H1 (cell line): ENCODE data around the gene OPALIN.

Experiments used
- BACH1 ChIP-seq: IDR thresholded peaks from 2 replicates; pipeline ENCODE4 v1.6.1; 2012; ENCODE audit warnings: low read length, improper control_type of control experiment
- CHD2 ChIP-seq: IDR thresholded peaks from 2 replicates; pipeline ENCODE4 v1.6.1; 2012; ENCODE audit warnings: low read length, improper control_type of control experiment
- CTCF ChIP-seq, 3 experiments: IDR thresholded peaks; 1 replicate in 2 of 3; 2 replicates in 1 of 3; pipeline versions ENCODE4 v1.5.1 to v1.6.1; 2011; ENCODE audit warnings: low read length in 3 of 3, mild to moderate bottlenecking in 3 of 3, inconsistent platforms in 2 of 3, low read depth in 1 of 3, moderate library complexity in 1 of 3; ENCODE audit not compliant: insufficient read depth in 1 of 3; ENCODE audit errors: control extremely low read depth in 1 of 3
- GABPA ChIP-seq: IDR thresholded peaks from 2 replicates; pipeline ENCODE4 v1.6.1; 2011; ENCODE audit warnings: mild to moderate bottlenecking, low read length, moderate library complexity, borderline replicate concordance; ENCODE audit not compliant: insufficient read depth
- SP1 ChIP-seq: IDR thresholded peaks from 2 replicates; pipeline ENCODE4 v1.6.1; 2011; ENCODE audit warnings: low read depth, low read length
- YY1 ChIP-seq: IDR thresholded peaks from 2 replicates; pipeline ENCODE4 v1.6.1; 2011; ENCODE audit warnings: low read depth, mild to moderate bottlenecking, low read length

- TF ChIP-seq YY1 (no peak), GABPA (no peak), BACH1 (no peak), CTCF (IDR thresholded peaks at IDR 0.05; ENCODE audit: control extremely low read depth in 1 of 3, insufficient read depth in 1 of 3, low read depth in 1 of 3, low read length in 3 of 3) (no peak), CHD2 (no peak), SP1 (no peak)
These were observed 59.4 kb downstream of the OPALIN start for GRCh38 chr10:96299383-96299782.
